GM18909 (cell line): Measurements from ENCODE around the gene FMNL2.
"Not testable (repeated sequence)": the region's sequence is repeated elsewhere in the genome, so short reads cannot be mapped to it uniquely, and the experiment has no call there.

Source experiments
- ATAC-seq: cut with Tn5 transposase; IDR thresholded peaks from one replicate; pipeline ENCODE4 v1.9.1; 2021; ENCODE audit warnings: mild to moderate bottlenecking; ENCODE audit not compliant: unreplicated experiment, poor library complexity

The FMNL2 gene

GRCh38 chr2:152508446-152508845 is 173.5 kb downstream of the FMNL2 start:
- no peak for ATAC-seq

GRCh38 chr2:152509772-152510491 is 175.0 kb downstream of the FMNL2 start:
- ATAC-seq: no peak

- no peak for ATAC-seq
Observed at GRCh38 chr2:152510621-152511020, 175.6 kb downstream of the FMNL2 start.

- ATAC-seq: no peak
Observed at GRCh38 chr2:152511981-152512380, 177.0 kb downstream of the FMNL2 start.

- no peak for ATAC-seq
Observed at GRCh38 chr2:152513029-152513428, 178.1 kb downstream of the FMNL2 start.

- ATAC-seq: no peak
Observed at GRCh38 chr2:152513681-152514080, 178.7 kb downstream of the FMNL2 start.

- ATAC-seq: no peak
Observed at GRCh38 chr2:152518034-152518433, 183.1 kb downstream of the FMNL2 start.

- ATAC-seq: no peak
Observed at GRCh38 chr2:152518641-152519580, 183.9 kb downstream of the FMNL2 start.

GRCh38 chr2:152519581-152519952 is 184.6 kb downstream of the FMNL2 start:
- no peak for ATAC-seq

GRCh38 chr2:152520759-152521158 is 185.8 kb downstream of the FMNL2 start:
- no peak for ATAC-seq

GRCh38 chr2:152522446-152522845 is 187.5 kb downstream of the FMNL2 start:
- not testable (repeated sequence) for ATAC-seq

- ATAC-seq: no peak
Observed at GRCh38 chr2:152523091-152523490, 188.1 kb downstream of the FMNL2 start.

GRCh38 chr2:152525277-152525838 is 190.4 kb downstream of the FMNL2 start:
- no peak for ATAC-seq

GRCh38 chr2:152529420-152530115 is 194.6 kb downstream of the FMNL2 start:
- no peak for ATAC-seq

GRCh38 chr2:152532241-152532640 is 197.3 kb downstream of the FMNL2 start:
- ATAC-seq: no peak

- ATAC-seq: no peak
Observed at GRCh38 chr2:152534460-152535135, 199.6 kb downstream of the FMNL2 start.

GRCh38 chr2:152537081-152537651 is 202.2 kb downstream of the FMNL2 start:
- no peak for ATAC-seq

GRCh38 chr2:152539424-152539823 is 204.4 kb downstream of the FMNL2 start:
- no peak for ATAC-seq

GRCh38 chr2:152541712-152542111 is 206.7 kb downstream of the FMNL2 start:
- ATAC-seq: no peak
